H9 (cell line): Measurements from ENCODE around the gene USP6NL. TPM values are rescaled to one million over a fixed set of nuclear protein-coding genes. Genes with fewer than 3 reads are reported as not detected.

ENCODE experiments used
- DNase-seq: peaks from one replicate; pipeline ENCODE4 v3.0.0-alpha.2; 2017
- H2AFZ ChIP-seq: one replicate; pipeline ENCODE4 v1.6.1; 2013; ENCODE audit warnings: mild to moderate bottlenecking, low read length, control low read depth, moderate library complexity
- H2AK5ac ChIP-seq: 2 replicates; pipeline ENCODE4 v1.6.1; 2013; ENCODE audit warnings: low read length, control low read depth, mixed read lengths; ENCODE audit not compliant: insufficient read length
- H2BK120ac ChIP-seq: one replicate; pipeline ENCODE4 v1.6.1; 2013; ENCODE audit warnings: low read depth, mild to moderate bottlenecking, low read length, control low read depth, inconsistent platforms; ENCODE audit not compliant: poor library complexity, severe bottlenecking
- H2BK12ac ChIP-seq: 2 replicates; pipeline ENCODE4 v1.6.1; 2013; ENCODE audit warnings: low read length, control low read depth, mixed read lengths, low read depth; ENCODE audit not compliant: insufficient read length
- H2BK15ac ChIP-seq: 2 replicates; pipeline ENCODE4 v1.6.1; 2013; ENCODE audit warnings: low read depth, low read length, control low read depth
- H2BK20ac ChIP-seq: one replicate; pipeline ENCODE4 v1.6.1; 2013; ENCODE audit warnings: low read depth, mild to moderate bottlenecking, low read length, control low read depth, inconsistent platforms; ENCODE audit not compliant: poor library complexity, severe bottlenecking
- H2BK5ac ChIP-seq: 2 replicates; pipeline ENCODE4 v1.6.1; 2013; ENCODE audit warnings: low read length, control low read depth, mixed read lengths; ENCODE audit not compliant: insufficient read length
- H3K14ac ChIP-seq: 2 replicates; pipeline ENCODE4 v1.6.1; 2013; ENCODE audit warnings: low read length, control low read depth; ENCODE audit not compliant: insufficient read depth
- H3K18ac ChIP-seq: 2 replicates; pipeline ENCODE4 v1.6.1; 2013; ENCODE audit warnings: low read depth, mild to moderate bottlenecking, mixed read lengths, low read length, control low read depth; ENCODE audit not compliant: insufficient read length
- H3K23ac ChIP-seq: 2 replicates; pipeline ENCODE4 v1.6.1; 2013; ENCODE audit warnings: low read length, control low read depth, mixed read lengths, low read depth; ENCODE audit not compliant: insufficient read length
- H3K23me2 ChIP-seq: 2 replicates; pipeline ENCODE4 v1.6.1; 2013; ENCODE audit warnings: low read depth, mild to moderate bottlenecking, mixed read lengths, low read length, control low read depth; ENCODE audit not compliant: insufficient read length, poor library complexity, severe bottlenecking
- H3K27ac ChIP-seq: 2 replicates; pipeline ENCODE4 v1.5.1; 2013; ENCODE audit warnings: low read length, control low read depth, mixed read lengths, low read depth; ENCODE audit not compliant: insufficient read length
- H3K27me3 ChIP-seq: 2 replicates; pipeline ENCODE4 v1.6.1; 2013; ENCODE audit warnings: low read length, control low read depth, inconsistent platforms; ENCODE audit not compliant: insufficient read depth
- H3K4ac ChIP-seq: 2 replicates; pipeline ENCODE4 v1.6.1; 2013; ENCODE audit warnings: low read depth, mild to moderate bottlenecking, control low read depth, inconsistent platforms, low read length, moderate library complexity
- H3K4me1 ChIP-seq: 2 replicates; pipeline ENCODE4 v1.6.1; 2013; ENCODE audit warnings: low read length, control low read depth, inconsistent platforms; ENCODE audit not compliant: insufficient read depth
- H3K4me2 ChIP-seq: 2 replicates; pipeline ENCODE4 v1.6.1; 2013; ENCODE audit warnings: low read length, control low read depth, mixed read lengths; ENCODE audit not compliant: insufficient read length, insufficient read depth
- H3K56ac ChIP-seq: 2 replicates; pipeline ENCODE4 v1.6.1; 2013; ENCODE audit warnings: low read depth, mild to moderate bottlenecking, mixed read lengths, low read length, control low read depth; ENCODE audit not compliant: insufficient read length
- H3K79me1 ChIP-seq: 2 replicates; pipeline ENCODE4 v1.6.1; 2013; ENCODE audit warnings: low read depth, mild to moderate bottlenecking, moderate library complexity, low read length, control low read depth, inconsistent platforms; ENCODE audit not compliant: insufficient read depth, poor library complexity, severe bottlenecking
- H3K79me2 ChIP-seq: 2 replicates; pipeline ENCODE4 v1.6.1; 2013; ENCODE audit warnings: low read length, control low read depth, inconsistent platforms; ENCODE audit not compliant: insufficient read depth
- H3K9ac ChIP-seq: 2 replicates; pipeline ENCODE4 v1.6.1; 2013; ENCODE audit warnings: low read length, control low read depth, mixed read lengths; ENCODE audit not compliant: insufficient read length; ENCODE audit errors: extremely low read depth
- H3K9me3 ChIP-seq: one replicate; pipeline ENCODE4 v1.6.1; 2013; ENCODE audit warnings: low read depth, low read length, inconsistent platforms; ENCODE audit not compliant: control insufficient read depth
- H3T11ph ChIP-seq: one replicate; pipeline ENCODE4 v1.6.1; 2013; ENCODE audit warnings: mild to moderate bottlenecking, low read length, control low read depth, inconsistent platforms
- H4K20me1 ChIP-seq: one replicate; pipeline ENCODE4 v1.6.1; 2013; ENCODE audit not compliant: control insufficient read depth, insufficient read length, insufficient read depth
- H4K5ac ChIP-seq: 2 replicates; pipeline ENCODE4 v1.6.1; 2013; ENCODE audit warnings: low read depth, mild to moderate bottlenecking, mixed read lengths, low read length, control low read depth; ENCODE audit not compliant: insufficient read length
- H4K8ac ChIP-seq: replicated peaks from 2 replicates; pipeline ENCODE4 v1.6.1; 2013; ENCODE audit warnings: low read length, control low read depth, mixed read lengths, low read depth; ENCODE audit not compliant: insufficient read length
- H4K91ac ChIP-seq: 2 replicates; pipeline ENCODE4 v1.6.1; 2013; ENCODE audit warnings: low read depth, mild to moderate bottlenecking, moderate library complexity, mixed read lengths, low read length, control low read depth; ENCODE audit not compliant: insufficient read length
- H3K27ac Mint-ChIP-seq, 3 experiments: 2 replicates in 2 of 3; 3 replicates in 1 of 3; pipeline ENCODE4 v1.8.0; 2020 to 2021; ENCODE audit warnings: mixed read lengths in 3 of 3, mild to moderate bottlenecking in 1 of 3, moderate library complexity in 1 of 3
- H3K27me3 Mint-ChIP-seq: 2 replicates; pipeline ENCODE4 v1.8.0; 2021; ENCODE audit warnings: low read depth, mild to moderate bottlenecking, moderate library complexity, mixed read lengths
- H3K36me3 Mint-ChIP-seq, 3 experiments: 2 replicates in 2 of 3; 3 replicates in 1 of 3; pipeline ENCODE4 v1.8.0; 2020 to 2021; ENCODE audit warnings: low read depth in 3 of 3, mixed read lengths in 3 of 3; ENCODE audit not compliant: insufficient read depth in 1 of 3
- H3K4me1 Mint-ChIP-seq, 2 experiments: 2 replicates each; pipeline ENCODE4 v1.8.0; 2020; ENCODE audit warnings: mixed read lengths in 2 of 2
- H3K4me3 Mint-ChIP-seq, 2 experiments: 2 replicates in 1 of 2; 3 replicates in 1 of 2; pipeline ENCODE4 v1.8.0; 2020 to 2021; ENCODE audit warnings: mild to moderate bottlenecking in 2 of 2, mixed read lengths in 2 of 2, moderate library complexity in 1 of 2
- H3K9me3 Mint-ChIP-seq, 2 experiments: 2 replicates in 1 of 2; 3 replicates in 1 of 2; pipeline ENCODE4 v1.8.0; 2020; ENCODE audit warnings: mild to moderate bottlenecking in 2 of 2, mixed read lengths in 2 of 2, moderate library complexity in 1 of 2
- CTCF ChIP-seq: fragments of 200-600 bp; sonication (generic); conservative IDR thresholded peaks from 3 replicates; pipeline ENCODE4 v1.8.0; 2021; ENCODE audit warnings: antibody characterized with exemption, mild to moderate bottlenecking
- WGBS: extraction: QIAGEN DNeasy Blood & Tissue Kit; methylation state at CpG from one replicate; pipeline ENCODE4 v1.1.7; 2013; ENCODE audit warnings: missing lambda C conversion rate, low lambda C conversion rate, mixed read lengths; ENCODE audit not compliant: insufficient read length; ENCODE audit errors: extremely low coverage; 5-methylcytosine and 5-hydroxymethylcytosine counted together
- total RNA-seq: library from RNA; stranded (reverse); gene quantifications from 2 replicates; pipeline ENCODE4 v1.2.1, GENCODE V29; 2021

The USP6NL gene
- total RNA-seq, 1 experiment from 2014 or later: 28.3 TPM

GRCh38 chr10:11469575-11470391 is 141.7 kb downstream of the USP6NL start:
- no peak overlapping the region for H2BK12ac ChIP-seq
- H3K4me2 ChIP-seq: peak overlapping the region; percentile 64
- H3K9me3 ChIP-seq: no peaks in the 10 kb centered on the region
- no peaks in the 10 kb centered on the region for H3K27me3 ChIP-seq
- peaks cover 40% of the 10 kb centered on the region in 2 experiments for H3K4me1 Mint-ChIP-seq
- H2BK20ac ChIP-seq: no peak overlapping the region
- H3K9ac ChIP-seq: peak overlapping the region; percentile 34
- no peak for TF ChIP-seq CTCF
- no peak overlapping the region for H4K5ac ChIP-seq
- no peak overlapping the region for H3K4ac ChIP-seq
- H3K27me3 Mint-ChIP-seq: no peaks in the 10 kb centered on the region
- H3K4me1 ChIP-seq: peaks cover 7% of the 10 kb centered on the region
- no peaks in the 10 kb centered on the region for H3K79me1 ChIP-seq
- H4K91ac ChIP-seq: no peak overlapping the region
- H3K23ac ChIP-seq: no peak overlapping the region
- H3K27ac ChIP-seq: peak overlapping the region; percentile 26
- peak; percentile 67 for DNase-seq
- H3K14ac ChIP-seq: no peak overlapping the region
- H2BK15ac ChIP-seq: no peak overlapping the region
- H3K4me3 Mint-ChIP-seq: no peak overlapping the region; a peak in 1 of 5 replicates
- peak overlapping the region; percentile 9 to 78 (median 24); a peak in 4 of 7 replicates for H3K27ac Mint-ChIP-seq
- H3K9me3 Mint-ChIP-seq: no peaks in the 10 kb centered on the region; a peak in 1 of 5 replicates
- peaks cover 2 to 10% (median 9%) of the 10 kb centered on the region in 3 experiments; a peak in 5 of 7 replicates for H3K36me3 Mint-ChIP-seq
- no peak overlapping the region for H3T11ph ChIP-seq
- H2BK120ac ChIP-seq: no peak overlapping the region
- H2BK5ac ChIP-seq: peak overlapping the region; percentile 33
- peak overlapping the region; percentile 43 for H3K18ac ChIP-seq
- H4K8ac ChIP-seq: no peak overlapping the region
- H4K20me1 ChIP-seq: no peaks in the 10 kb centered on the region
- no peaks in the 10 kb centered on the region for H3K79me2 ChIP-seq
- no peak overlapping the region for H3K56ac ChIP-seq
- H3K23me2 ChIP-seq: peaks cover 3% of the 10 kb centered on the region
- H2AFZ ChIP-seq: no peak overlapping the region
- no CpG with 5 or more reads among the region's 22 CpGs for WGBS
- no peak overlapping the region for H2AK5ac ChIP-seq
